CD14-positive monocyte (primary cell): ENCODE data around the gene TCF25. TPM values are rescaled to one million over a fixed set of nuclear protein-coding genes. Genes with fewer than 3 reads are reported as not detected.
A peak's percentile ranks its signal among the peaks of the same experiment; 100 is the strongest.

Experiments
- DNase-seq, 3 donors: peaks; one replicate each; pipeline ENCODE4 v3.0.0-alpha.2; 2011 to 2022
- H2AFZ ChIP-seq: 2 replicates; pipeline ENCODE4 v1.6.0; 2012; ENCODE audit warnings: mild to moderate bottlenecking, low read depth, low read length, inconsistent platforms; ENCODE audit not compliant: insufficient read depth, poor library complexity, severe bottlenecking
- H3K27ac ChIP-seq, 2 donors: 1 replicate in 1 of 2; 2 replicates in 1 of 2; pipeline ENCODE4 v1.5.1; 2012 to 2013; ENCODE audit warnings: low read length in 2 of 2, control low read depth in 1 of 2, inconsistent platforms in 1 of 2, low read depth in 1 of 2, mild to moderate bottlenecking in 1 of 2
- H3K27me3 ChIP-seq, 2 donors: one replicate each; pipeline versions ENCODE4 v1.6.0 to v1.6.1; 2011 to 2013; ENCODE audit warnings: low read length in 2 of 2; ENCODE audit not compliant: control insufficient read depth in 2 of 2, insufficient read depth in 2 of 2
- H3K36me3 ChIP-seq, 2 donors: replicated peaks in 1 of 2; 1 replicate in 1 of 2; 2 replicates in 1 of 2; pipeline versions ENCODE4 v1.5.1 to v1.6.1; 2012 to 2013; ENCODE audit warnings: low read length in 2 of 2, control low read depth in 1 of 2, inconsistent platforms in 1 of 2, mild to moderate bottlenecking in 1 of 2; ENCODE audit not compliant: insufficient read depth in 2 of 2, control insufficient read depth in 1 of 2
- H3K4me1 ChIP-seq, 2 donors: 1 replicate in 1 of 2; 2 replicates in 1 of 2; pipeline versions ENCODE4 v1.5.1 to v1.6.1; 2012 to 2013; ENCODE audit warnings: low read length in 2 of 2, control low read depth in 1 of 2, inconsistent platforms in 1 of 2, mild to moderate bottlenecking in 1 of 2, moderate library complexity in 1 of 2; ENCODE audit not compliant: insufficient read depth in 2 of 2, control insufficient read depth in 1 of 2
- H3K4me2 ChIP-seq: replicated peaks from 2 replicates; pipeline ENCODE3; 2012; ENCODE audit warnings: low read length, moderate library complexity, mild to moderate bottlenecking; ENCODE audit not compliant: poor library complexity, severe bottlenecking; ENCODE audit errors: extremely low read depth
- H3K4me3 ChIP-seq, 3 experiments: fragments of 200-600 bp in 1 of 3; sonication (generic) in 1 of 3; replicated peaks in 1 of 3; 1 replicate in 2 of 3; 2 replicates in 1 of 3; pipeline ENCODE4 v1.5.1; 2011 to 2013; ENCODE audit warnings: low read length in 3 of 3, mild to moderate bottlenecking in 3 of 3, control low read depth in 2 of 3, low read depth in 2 of 3, inconsistent platforms in 1 of 3, moderate library complexity in 1 of 3
- H3K79me2 ChIP-seq: 2 replicates; pipeline ENCODE4 v1.6.0; 2012; ENCODE audit warnings: mild to moderate bottlenecking, control low read depth, inconsistent platforms, low read length, moderate library complexity; ENCODE audit not compliant: insufficient read depth
- H3K9ac ChIP-seq: 2 replicates; pipeline ENCODE4 v1.6.0; 2017; ENCODE audit warnings: low read length, mild to moderate bottlenecking; ENCODE audit not compliant: insufficient read depth, poor library complexity, severe bottlenecking
- H3K9me3 ChIP-seq, 2 donors: replicated peaks in 1 of 2; 1 replicate in 1 of 2; 2 replicates in 1 of 2; pipeline versions ENCODE4 v1.5.1 to v1.6.1; 2012 to 2013; ENCODE audit warnings: low read length in 2 of 2, control low read depth in 1 of 2; ENCODE audit not compliant: control insufficient read depth in 1 of 2, insufficient read depth in 1 of 2
- H4K20me1 ChIP-seq: 2 replicates; pipeline ENCODE4 v1.6.0; 2012; ENCODE audit warnings: mild to moderate bottlenecking, low read length, control low read depth, moderate library complexity; ENCODE audit not compliant: insufficient read depth
- H3K27ac Mint-ChIP-seq, 7 donors: one replicate each; pipeline ENCODE4 v1.8.0; 2020; ENCODE audit warnings: mild to moderate bottlenecking in 7 of 7, mixed read lengths in 7 of 7, moderate library complexity in 6 of 7, inconsistent platforms in 2 of 7
- H3K27me3 Mint-ChIP-seq, 3 donors: one replicate each; pipeline ENCODE4 v1.8.0; 2021 to 2022; ENCODE audit warnings: low read depth in 3 of 3, mild to moderate bottlenecking in 3 of 3, mixed read lengths in 3 of 3, moderate library complexity in 3 of 3, inconsistent platforms in 1 of 3
- H3K36me3 Mint-ChIP-seq, 2 donors: one replicate each; pipeline ENCODE4 v1.8.0; 2020; ENCODE audit warnings: mixed read lengths in 2 of 2, inconsistent platforms in 1 of 2, mild to moderate bottlenecking in 1 of 2
- H3K4me1 Mint-ChIP-seq: one replicate; pipeline ENCODE4 v1.8.0; 2020; ENCODE audit warnings: mild to moderate bottlenecking, mixed read lengths
- H3K4me3 Mint-ChIP-seq, 2 donors: one replicate each; pipeline ENCODE4 v1.8.0; 2020; ENCODE audit warnings: mild to moderate bottlenecking in 2 of 2, mixed read lengths in 2 of 2, moderate library complexity in 1 of 2
- H3K9me3 Mint-ChIP-seq, 7 donors: one replicate each; pipeline ENCODE4 v1.8.0; 2020 to 2022; ENCODE audit warnings: mixed read lengths in 7 of 7, mild to moderate bottlenecking in 6 of 7, moderate library complexity in 6 of 7, inconsistent platforms in 2 of 7
- CTCF ChIP-seq: fragments of 200-600 bp; IDR thresholded peaks from one replicate; pipeline ENCODE4 v1.8.0; 2022; ENCODE audit warnings: antibody characterized with exemption, mild to moderate bottlenecking
- WGBS: methylation state at CpG from one replicate; pipeline ENCODE4 v1.1.5; 2013; ENCODE audit warnings: missing lambda C conversion rate; ENCODE audit not compliant: insufficient coverage; 5-methylcytosine and 5-hydroxymethylcytosine counted together
- intact Hi-C, 2 donors: fragments of 100-400 bp; cut with micrococcal nuclease; formaldehyde crosslinking; loops; one replicate each; pipeline versions ENCODE4 v1.15.0 to v1.15.1; 2023
- polyA plus RNA-seq, 3 donors: library from polyadenylated mRNA; depleted of rRNA in 1 of 3; unstranded in 2 of 3; stranded (reverse) in 1 of 3; fragments of 300-500 nt in 2 of 3; fragments of >200 nt in 1 of 3; fragmentation: Illumina TruSeq in 2 of 3; gene quantifications; 1 replicate in 2 of 3; 2 replicates in 1 of 3; pipeline ENCODE4 v1.2.3, GENCODE V29; 2012 to 2021

Gene TCF25
- polyA plus RNA-seq, 3 donors, result 98.0 to 231 (median 114) TPM

DNA sequence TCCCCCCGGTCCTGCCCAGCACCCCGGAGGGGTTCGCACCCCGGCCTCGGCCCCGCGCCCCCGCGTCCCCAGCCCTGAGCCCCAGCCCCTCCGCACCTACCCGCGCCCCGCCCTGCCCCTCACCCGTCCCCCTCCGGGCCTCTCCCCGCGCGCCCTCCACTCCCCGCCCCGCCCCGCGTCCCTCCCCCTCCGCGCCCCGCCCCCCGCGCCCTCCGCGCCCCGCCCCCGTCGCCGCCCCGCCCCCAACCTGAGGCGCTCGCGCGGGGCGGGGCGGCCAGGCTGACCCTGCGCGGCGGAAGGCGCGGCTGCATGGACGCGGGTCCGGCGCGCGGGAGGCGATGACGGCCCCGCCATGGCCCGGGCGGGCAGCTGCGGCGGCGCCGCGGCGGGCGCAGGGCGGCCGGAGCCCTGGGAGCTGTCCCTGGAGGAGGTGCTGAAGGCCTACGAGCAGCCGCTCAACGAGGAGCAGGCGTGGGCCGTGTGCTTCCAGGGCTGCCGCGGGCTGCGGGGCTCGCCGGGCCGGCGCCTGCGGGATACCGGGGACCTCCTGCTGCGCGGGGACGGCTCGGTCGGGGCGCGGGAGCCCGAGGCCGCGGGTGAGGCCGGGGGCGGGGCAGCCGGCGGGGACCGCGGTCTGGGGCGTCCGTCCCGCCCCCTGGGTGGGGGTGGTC lies 45.1 kb upstream of the TCF25 start, which contains the start of gene SPIRE2:
Gene SPIRE2, plus strand, starts transcription at position 277 of the 671 bp plus-strand sequence. Its CDS starts 76 bp downstream, at position 353.
- Mint-ChIP-seq H3K9me3 (peaks cover 0 to 4% (median 2%) of the 10 kb centered on the region in 7 donors), H3K27ac (no peak within 1 kb of the TSS), H3K27me3 (peaks cover 27 to 47% (median 30%) of the 10 kb centered on the region in 3 donors), H3K4me3 (peak within 1 kb of the TSS; percentile 58 to 85), H3K36me3 (peaks cover 0 to 2% of the 10 kb centered on the region in 2 donors), H3K4me1 (peaks cover 7% of the 10 kb centered on the region)
- Histone ChIP-seq H2AFZ (peak within 1 kb of the TSS; percentile 29), H3K4me1 (peaks cover 8 to 13% of the 10 kb centered on the region in 2 donors), H3K4me3 (peak within 1 kb of the TSS in 1 of 3 experiments; percentile 58), H3K36me3 (no peaks in the 10 kb centered on the region), H3K79me2 (no peaks in the 10 kb centered on the region), H3K27ac (no peak within 1 kb of the TSS), H3K27me3 (peaks cover 8 to 27% of the 10 kb centered on the region in 2 donors), H3K4me2 (peak within 1 kb of the TSS; percentile 65), H4K20me1 (no peaks in the 10 kb centered on the region), H3K9ac (no peak within 1 kb of the TSS), H3K9me3 (no peaks in the 10 kb centered on the region)
- DNase-seq, result peak; percentile 50 to 62 (median 58)
- under 1% methylated on average over 72 of the region's 98 CpGs for WGBS
- no peak for TF ChIP-seq CTCF
- intact Hi-C loops, result no loop called here

DNA sequence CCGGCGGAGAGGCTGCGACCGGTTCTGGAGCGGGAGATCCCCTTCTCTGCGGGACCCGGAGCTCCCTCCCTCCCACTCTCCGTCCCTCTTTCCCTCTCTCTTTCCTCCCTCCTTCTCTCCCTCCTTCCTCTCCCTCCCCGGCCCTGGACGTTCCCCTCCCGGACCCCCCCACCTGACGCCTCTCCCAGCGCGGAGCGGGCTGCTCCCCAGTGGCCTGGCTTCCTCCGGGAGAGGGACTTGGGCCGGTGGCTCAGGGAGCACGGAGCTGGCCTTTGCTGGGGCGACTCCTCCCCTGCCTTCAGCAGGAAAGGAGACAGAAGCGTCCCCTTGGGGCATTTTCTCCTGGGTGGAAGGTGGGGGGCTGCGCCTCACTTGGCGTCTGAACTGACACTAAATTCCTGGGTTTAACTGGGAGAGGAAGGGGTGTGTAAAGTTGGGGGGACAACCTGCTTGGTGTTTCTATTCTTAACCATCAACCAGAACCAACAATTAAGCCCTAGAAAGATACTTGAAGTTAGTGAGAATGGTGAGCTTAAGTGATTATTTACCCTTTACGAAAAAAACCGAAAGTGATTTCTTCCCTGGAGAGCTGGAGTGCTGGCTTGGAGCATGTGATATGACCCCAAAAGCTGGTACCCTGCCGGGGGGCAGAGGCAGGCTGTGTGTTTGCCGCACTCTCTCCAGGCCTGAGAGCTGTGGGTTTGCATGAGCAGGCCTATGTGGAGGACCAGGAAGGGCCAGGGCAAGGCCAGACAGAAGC lies 44.3 kb upstream of the TCF25 start:
- Mint-ChIP-seq H3K4me1 (peaks cover 7% of the 10 kb centered on the region), H3K36me3 (peaks cover 0 to 2% of the 10 kb centered on the region in 2 donors), H3K27me3 (peaks cover 27 to 47% (median 32%) of the 10 kb centered on the region in 3 donors), H3K27ac (no peak overlapping the region), H3K4me3 (peak overlapping the region; percentile 55 to 85), H3K9me3 (peaks cover 3 to 7% (median 5%) of the 10 kb centered on the region in 7 donors)
- Histone ChIP-seq H2AFZ (peak overlapping the region; percentile 29), H3K27ac (no peak overlapping the region), H3K4me2 (peak overlapping the region; percentile 63), H3K27me3 (peaks cover 8 to 27% of the 10 kb centered on the region in 2 donors), H3K9me3 (peaks cover 0 to 4% of the 10 kb centered on the region in 2 donors), H3K79me2 (no peaks in the 10 kb centered on the region), H3K36me3 (no peaks in the 10 kb centered on the region), H3K9ac (no peak overlapping the region), H3K4me1 (peaks cover 8 to 13% of the 10 kb centered on the region in 2 donors), H3K4me3 (peak overlapping the region in 1 of 3 experiments; percentile 47), H4K20me1 (no peaks in the 10 kb centered on the region)
- no peak for TF ChIP-seq CTCF
- intact Hi-C loops, result no loop called here
- no peak for DNase-seq
- 24% methylated on average over 15 of the region's 26 CpGs for WGBS
